Retinal pigment epithelial cell (primary cell): Measurements from ENCODE around the gene MEF2D.

Experiments
- DNase-seq: peaks from one replicate; pipeline ENCODE4 v3.0.0-alpha.2; 2010; ENCODE audit warnings: low read depth
- H3K4me3 ChIP-seq: 2 replicates; pipeline ENCODE4 v1.5.1; 2011; ENCODE audit warnings: mild to moderate bottlenecking, low read length, control low read depth, moderate library complexity
- TF ChIP-seq, protein P1 (sequence below): conservative IDR thresholded peaks from 2 replicates; pipeline ENCODE4 v1.5.1; 2011; ENCODE audit warnings: low read depth, low read length, control low read depth, inconsistent platforms

The MEF2D gene

DNA sequence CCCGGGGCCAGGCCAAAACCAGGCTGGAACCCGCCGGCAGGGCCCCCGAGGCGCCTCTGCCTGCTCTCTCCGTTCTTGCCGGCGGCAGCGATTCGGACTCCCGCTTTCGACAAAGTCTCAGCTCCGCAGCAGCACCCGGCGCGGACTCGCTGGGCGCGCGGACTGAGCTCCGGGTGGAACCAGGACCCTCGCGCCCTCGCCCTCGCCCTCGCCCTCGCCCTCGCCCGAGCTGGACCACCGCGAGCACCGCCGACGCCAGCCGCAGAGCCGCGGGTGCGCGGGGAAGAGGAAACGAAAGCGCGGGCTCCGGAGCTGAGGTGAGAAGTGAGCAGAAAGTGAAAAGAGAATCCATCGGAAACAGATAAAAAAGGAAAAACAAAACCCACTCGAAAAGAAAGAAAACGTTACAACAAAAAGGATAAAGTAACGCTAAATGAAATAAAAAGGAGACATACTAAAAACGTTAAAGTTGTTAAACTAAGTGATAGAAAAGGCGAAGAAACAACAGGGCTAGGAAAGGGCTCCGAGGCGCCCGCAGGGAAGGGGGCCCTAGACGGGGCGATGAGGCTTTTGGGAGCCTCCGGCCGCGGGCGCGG is 64.9 kb downstream of the MEF2D start:
- DNase-seq, result no peak
- TF ChIP-seq, protein P1, sequence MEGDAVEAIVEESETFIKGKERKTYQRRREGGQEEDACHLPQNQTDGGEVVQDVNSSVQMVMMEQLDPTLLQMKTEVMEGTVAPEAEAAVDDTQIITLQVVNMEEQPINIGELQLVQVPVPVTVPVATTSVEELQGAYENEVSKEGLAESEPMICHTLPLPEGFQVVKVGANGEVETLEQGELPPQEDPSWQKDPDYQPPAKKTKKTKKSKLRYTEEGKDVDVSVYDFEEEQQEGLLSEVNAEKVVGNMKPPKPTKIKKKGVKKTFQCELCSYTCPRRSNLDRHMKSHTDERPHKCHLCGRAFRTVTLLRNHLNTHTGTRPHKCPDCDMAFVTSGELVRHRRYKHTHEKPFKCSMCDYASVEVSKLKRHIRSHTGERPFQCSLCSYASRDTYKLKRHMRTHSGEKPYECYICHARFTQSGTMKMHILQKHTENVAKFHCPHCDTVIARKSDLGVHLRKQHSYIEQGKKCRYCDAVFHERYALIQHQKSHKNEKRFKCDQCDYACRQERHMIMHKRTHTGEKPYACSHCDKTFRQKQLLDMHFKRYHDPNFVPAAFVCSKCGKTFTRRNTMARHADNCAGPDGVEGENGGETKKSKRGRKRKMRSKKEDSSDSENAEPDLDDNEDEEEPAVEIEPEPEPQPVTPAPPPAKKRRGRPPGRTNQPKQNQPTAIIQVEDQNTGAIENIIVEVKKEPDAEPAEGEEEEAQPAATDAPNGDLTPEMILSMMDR, result no peak
- no peak overlapping the region for H3K4me3 ChIP-seq

DNA sequence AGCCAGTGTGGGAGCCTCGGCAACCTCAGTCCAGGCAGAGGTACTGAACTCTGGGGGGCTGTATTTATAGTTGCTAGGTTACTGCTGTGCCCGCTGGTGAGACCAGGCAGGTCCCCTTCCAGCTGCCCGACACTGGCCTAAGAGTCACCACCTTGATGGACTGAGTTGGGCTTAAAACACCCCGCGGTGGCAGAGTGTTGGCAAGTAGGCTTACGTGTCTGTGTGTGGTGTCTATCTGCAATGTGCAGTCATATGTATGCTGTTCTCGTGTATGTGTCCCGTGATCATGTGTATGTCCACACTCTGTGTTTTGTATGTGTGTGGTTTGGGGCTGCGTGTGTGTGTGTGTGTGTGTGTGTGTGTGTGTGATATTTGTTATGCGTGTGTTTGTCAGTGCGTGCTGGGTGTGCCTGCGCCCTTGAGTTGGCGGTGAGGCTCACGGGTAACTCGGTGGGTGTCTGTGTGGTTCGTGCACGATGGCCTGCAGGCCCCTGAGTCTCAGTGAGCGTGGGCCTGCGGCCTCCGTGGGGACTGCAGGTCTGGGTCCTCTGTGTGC is 65.5 kb downstream of the MEF2D start:
- no peak overlapping the region for H3K4me3 ChIP-seq
- TF ChIP-seq, protein P1, result no peak
- DNase-seq, result no peak

DNA sequence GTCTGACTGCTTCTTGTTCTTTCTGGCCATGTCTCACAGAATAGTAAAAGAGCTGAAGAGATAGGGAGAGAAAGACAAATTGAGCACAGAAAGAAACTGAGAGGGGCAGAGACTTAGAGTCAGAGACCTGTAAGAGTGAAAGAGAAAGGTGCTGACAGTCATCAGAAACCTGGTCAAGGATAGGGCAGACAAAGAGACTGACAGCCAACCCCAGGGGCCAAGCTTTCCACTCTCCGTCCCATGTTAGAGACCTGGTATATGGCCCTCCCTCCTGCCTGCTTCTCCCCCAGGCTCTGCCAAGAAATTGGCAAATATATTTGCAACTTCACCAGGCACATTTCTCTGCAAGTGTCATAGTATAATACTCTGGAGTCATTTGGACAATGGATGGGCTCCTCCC is 67.0 kb downstream of the MEF2D start:
- DNase-seq, result no peak
- no peak overlapping the region for H3K4me3 ChIP-seq
- TF ChIP-seq, protein P1, result no peak

DNA sequence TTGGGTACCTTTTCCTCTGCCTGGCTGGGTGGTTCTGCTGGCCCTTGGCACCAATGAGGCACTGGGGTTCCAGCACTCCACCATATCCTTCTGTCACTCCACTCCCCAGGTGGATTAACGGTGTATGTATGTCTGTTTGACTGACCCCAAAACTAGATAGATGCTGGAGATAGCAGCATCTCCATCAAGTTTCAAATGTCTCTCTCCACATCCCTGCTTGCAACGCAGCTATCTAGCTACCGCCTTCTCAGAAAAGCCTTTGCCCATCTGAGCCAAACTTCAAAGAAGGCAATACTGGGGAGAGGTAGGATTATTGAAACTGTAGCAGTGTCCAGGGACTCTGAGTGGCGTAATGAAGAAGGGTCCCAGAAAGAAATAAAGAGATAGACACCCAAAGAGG is 67.5 kb downstream of the MEF2D start:
- no peak for DNase-seq
- TF ChIP-seq, protein P1, result no peak
- no peak overlapping the region for H3K4me3 ChIP-seq

DNA sequence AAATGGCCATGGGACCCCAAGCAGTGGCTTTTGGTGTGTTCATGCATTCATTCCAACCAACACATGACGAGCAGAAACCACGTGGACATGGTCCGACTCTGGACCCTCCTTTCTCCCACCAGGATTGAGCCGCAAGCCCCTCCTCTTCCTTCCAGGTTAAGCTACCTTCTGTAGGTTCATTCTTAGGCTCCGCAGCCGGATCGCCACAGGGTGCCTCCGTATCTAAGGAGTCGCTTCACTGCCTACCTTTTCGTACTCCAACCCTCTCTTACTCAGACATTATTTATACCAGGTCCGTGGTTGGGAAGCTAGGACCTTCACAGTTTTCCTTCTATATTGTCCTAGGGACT is 67.9 kb downstream of the MEF2D start:
- TF ChIP-seq, protein P1, result no peak
- H3K4me3 ChIP-seq, result no peak overlapping the region
- DNase-seq, result no peak

DNA sequence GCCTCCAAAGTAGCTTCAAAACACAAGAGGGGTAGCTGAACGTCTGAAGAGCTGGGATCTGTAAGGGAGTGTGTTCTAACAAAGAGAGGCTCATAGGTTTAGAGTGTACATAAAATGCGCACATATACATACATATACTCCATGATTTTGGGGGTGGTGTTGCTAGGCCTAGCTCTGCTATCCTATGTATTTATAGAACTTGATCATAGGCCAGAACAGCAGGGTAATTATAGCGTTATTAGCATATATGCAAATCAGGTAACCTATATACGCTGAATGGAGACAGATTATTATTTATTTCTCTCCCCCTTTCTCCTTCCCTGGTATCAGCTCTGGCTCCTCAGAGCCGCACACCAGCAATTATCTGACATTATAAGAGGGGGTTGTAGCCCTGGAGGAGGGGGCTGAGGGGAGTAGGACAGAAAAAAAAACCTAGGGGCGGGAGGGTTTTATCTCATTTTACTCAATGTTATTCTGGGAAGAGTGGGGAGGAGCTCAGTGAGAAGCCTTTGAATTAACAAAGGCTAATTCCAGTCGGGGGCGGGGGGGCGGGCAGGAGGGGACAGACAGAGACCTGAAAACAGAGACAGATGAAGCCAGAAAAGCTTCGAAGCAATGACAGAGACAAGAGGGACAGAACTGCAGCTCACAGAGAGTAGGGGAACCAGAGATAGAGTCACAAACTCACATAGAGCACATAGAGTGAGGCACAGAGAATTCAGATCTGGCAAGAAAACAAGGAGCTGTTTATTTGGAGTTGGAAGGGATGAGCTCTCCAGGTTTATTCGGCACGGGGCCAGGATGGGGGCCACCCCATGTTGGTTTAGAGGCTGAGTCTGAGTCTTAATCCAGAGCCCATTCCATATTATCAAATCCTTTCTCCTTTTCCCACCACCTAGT is 68.6 kb downstream of the MEF2D start:
- no peak overlapping the region for H3K4me3 ChIP-seq
- TF ChIP-seq, protein P1, result no peak

More for the DNA sequence above, 68.6 kb downstream of the MEF2D start:
- no peak for DNase-seq
